ENCODE data around the gene ZNF343.
A peak's percentile ranks its signal among the peaks of the same experiment; 100 is the strongest.

The ZNF343 gene

DNA sequence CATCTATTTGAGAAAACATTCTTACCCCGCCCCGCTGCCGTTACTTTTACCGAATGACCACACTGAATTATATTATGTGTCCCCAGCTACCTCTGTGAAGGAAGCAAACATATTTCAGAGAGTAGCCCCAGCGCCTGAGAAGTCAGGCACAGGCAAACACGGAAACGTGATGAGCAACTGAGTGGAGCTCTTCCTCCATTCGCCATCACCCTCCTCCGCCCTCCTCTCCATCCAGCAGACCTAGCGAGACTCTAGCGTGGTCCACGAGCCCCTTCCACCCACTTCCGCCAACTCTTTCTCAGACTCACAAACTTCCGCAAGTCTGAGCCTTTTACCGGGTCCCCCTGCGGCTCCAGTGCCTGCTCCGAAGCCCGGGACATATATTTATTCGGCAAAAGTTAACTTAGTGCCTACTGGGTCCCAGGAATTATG lies 38.7 kb downstream of the ZNF343 start:
- no peaks in the 10 kb centered on the region for H3K9me3 ChIP-seq (ENCODE audit: insufficient read depth, low read depth, low read length)
- H4K8ac ChIP-seq (ENCODE audit: low read depth, low read length), result peak overlapping the region; percentile 96
- H2AFZ ChIP-seq (ENCODE audit: insufficient read depth, low read length, poor library complexity), result peak overlapping the region; percentile 74
- no peak overlapping the region for H3K23ac ChIP-seq (ENCODE audit: low read length)
- H3K4ac ChIP-seq (ENCODE audit: low read depth, low read length), result peak overlapping the region; percentile 85
- peak overlapping the region; percentile 94 for H4K91ac ChIP-seq (ENCODE audit: low read depth, low read length)
- peak overlapping the region; percentile 81 for H3K18ac ChIP-seq (ENCODE audit: low read length)
- peak overlapping the region; percentile 95 for H3K4me3 ChIP-seq (ENCODE audit: low read depth, low read length)
- peaks cover 24% of the 10 kb centered on the region for H3K79me2 ChIP-seq (ENCODE audit: control insufficient read depth, insufficient read depth, low read length, poor library complexity)
- H3K9ac ChIP-seq (ENCODE audit: low read length), result peak overlapping the region; percentile 98
- peak overlapping the region; percentile 87 for H3K27ac ChIP-seq (ENCODE audit: low read depth, low read length)
- peak; percentile 16 to 42 for DNase-seq
- H2BK120ac ChIP-seq (ENCODE audit: insufficient read depth, low read length, poor library complexity), result peak overlapping the region; percentile 65
- peaks cover 9% of the 10 kb centered on the region for H3K79me1 ChIP-seq (ENCODE audit: low read length)
- H3K4me2 ChIP-seq (ENCODE audit: low read length), result peak overlapping the region; percentile 88
- H2BK5ac ChIP-seq (ENCODE audit: low read depth, low read length, poor library complexity), result peak overlapping the region; percentile 77
- no peak overlapping the region for H2BK12ac ChIP-seq (ENCODE audit: low read length)
- WGBS (ENCODE audit: extremely low coverage, insufficient coverage, insufficient read length), result no CpG with 5 or more reads among the region's 19 CpGs
- peaks cover 0 to 5% of the 10 kb centered on the region in 2 experiments for H3K4me1 ChIP-seq (ENCODE audit: control insufficient read depth in 1 of 2, insufficient read depth in 2 of 2, low read length in 2 of 2)
- peaks cover 16 to 21% of the 10 kb centered on the region in 2 experiments for H3K36me3 ChIP-seq (ENCODE audit: control insufficient read depth in 1 of 2, insufficient read depth in 2 of 2, low read length in 2 of 2)
- peak overlapping the region; percentile 75 for H2AK5ac ChIP-seq (ENCODE audit: low read length)
- peak overlapping the region; percentile 87 for H3K14ac ChIP-seq (ENCODE audit: low read length)
- H4K12ac ChIP-seq (ENCODE audit: low read depth, low read length), result peak overlapping the region; percentile 90
- H3K27me3 ChIP-seq (ENCODE audit: insufficient read depth, low read length), result no peaks in the 10 kb centered on the region

GRCh38 chr20:2468581-2469407 lies 39.9 kb downstream of the ZNF343 start:
- Histone ChIP-seq H3K4me1 (ENCODE audit: control insufficient read depth in 1 of 2, insufficient read depth in 2 of 2, low read length in 2 of 2) (peaks cover 0 to 5% of the 10 kb centered on the region in 2 experiments), H4K12ac (ENCODE audit: low read depth, low read length) (no peak overlapping the region), H2AFZ (ENCODE audit: insufficient read depth, low read length, poor library complexity) (no peak overlapping the region), H3K36me3 (ENCODE audit: control insufficient read depth in 1 of 2, insufficient read depth in 2 of 2, low read length in 2 of 2) (peaks cover 21 to 31% of the 10 kb centered on the region in 2 experiments), H2BK5ac (ENCODE audit: low read depth, low read length, poor library complexity) (no peak overlapping the region), H2AK5ac (ENCODE audit: low read length) (no peak overlapping the region), H3K4me2 (ENCODE audit: low read length) (peak overlapping the region; percentile 45), H4K8ac (ENCODE audit: low read depth, low read length) (no peak overlapping the region), H3K27ac (ENCODE audit: low read depth, low read length) (no peak overlapping the region), H3K9ac (ENCODE audit: low read length) (peak overlapping the region; percentile 12), H3K79me1 (ENCODE audit: low read length) (peaks cover 9% of the 10 kb centered on the region), H3K4me3 (ENCODE audit: low read depth, low read length) (no peak overlapping the region), H3K9me3 (ENCODE audit: insufficient read depth, low read depth, low read length) (no peaks in the 10 kb centered on the region), H3K14ac (ENCODE audit: low read length) (no peak overlapping the region), H4K91ac (ENCODE audit: low read depth, low read length) (no peak overlapping the region), H3K23ac (ENCODE audit: low read length) (peak overlapping the region; percentile 58), H3K18ac (ENCODE audit: low read length) (no peak overlapping the region), H3K27me3 (ENCODE audit: insufficient read depth, low read length) (no peaks in the 10 kb centered on the region), H3K79me2 (ENCODE audit: control insufficient read depth, insufficient read depth, low read length, poor library complexity) (peaks cover 24% of the 10 kb centered on the region), H2BK12ac (ENCODE audit: low read length) (no peak overlapping the region), H2BK120ac (ENCODE audit: insufficient read depth, low read length, poor library complexity) (no peak overlapping the region), H3K4ac (ENCODE audit: low read depth, low read length) (peak overlapping the region; percentile 82)
- WGBS (ENCODE audit: extremely low coverage, insufficient coverage, insufficient read length), result no CpG with 5 or more reads among the region's 11 CpGs
- DNase-seq, result no peak

GRCh38 chr20:2467412-2467811 lies 41.3 kb downstream of the ZNF343 start:
- no peak overlapping the region for H3K23ac ChIP-seq (ENCODE audit: low read length)
- H2BK5ac ChIP-seq (ENCODE audit: low read depth, low read length, poor library complexity), result no peak overlapping the region
- H3K27me3 ChIP-seq (ENCODE audit: insufficient read depth, low read length), result no peaks in the 10 kb centered on the region
- H3K4ac ChIP-seq (ENCODE audit: low read depth, low read length), result peak overlapping the region; percentile 91
- peaks cover 9% of the 10 kb centered on the region for H3K79me1 ChIP-seq (ENCODE audit: low read length)
- no peak overlapping the region for H3K4me2 ChIP-seq (ENCODE audit: low read length)
- H3K4me1 ChIP-seq (ENCODE audit: control insufficient read depth in 1 of 2, insufficient read depth in 2 of 2, low read length in 2 of 2), result peaks cover 0 to 5% of the 10 kb centered on the region in 2 experiments
- H3K36me3 ChIP-seq (ENCODE audit: control insufficient read depth in 1 of 2, insufficient read depth in 2 of 2, low read length in 2 of 2), result peaks cover 31 to 45% of the 10 kb centered on the region in 2 experiments
- no peak overlapping the region for H3K9ac ChIP-seq (ENCODE audit: low read length)
- H3K18ac ChIP-seq (ENCODE audit: low read length), result no peak overlapping the region
- no peak overlapping the region for H3K4me3 ChIP-seq (ENCODE audit: low read depth, low read length)
- peaks cover 24% of the 10 kb centered on the region for H3K79me2 ChIP-seq (ENCODE audit: control insufficient read depth, insufficient read depth, low read length, poor library complexity)
- no peak overlapping the region for H4K91ac ChIP-seq (ENCODE audit: low read depth, low read length)
- H4K8ac ChIP-seq (ENCODE audit: low read depth, low read length), result no peak overlapping the region
- no peak overlapping the region for H2BK120ac ChIP-seq (ENCODE audit: insufficient read depth, low read length, poor library complexity)
- no peak overlapping the region for H4K12ac ChIP-seq (ENCODE audit: low read depth, low read length)
- no peak overlapping the region for H2AK5ac ChIP-seq (ENCODE audit: low read length)
- no peak overlapping the region for H3K14ac ChIP-seq (ENCODE audit: low read length)
- no peak overlapping the region for H2AFZ ChIP-seq (ENCODE audit: insufficient read depth, low read length, poor library complexity)
- WGBS (ENCODE audit: extremely low coverage, insufficient coverage, insufficient read length), result no CpG with 5 or more reads among the region's 5 CpGs
- H2BK12ac ChIP-seq (ENCODE audit: low read length), result no peak overlapping the region
- no peak overlapping the region for H3K27ac ChIP-seq (ENCODE audit: low read depth, low read length)
- H3K9me3 ChIP-seq (ENCODE audit: insufficient read depth, low read depth, low read length), result no peaks in the 10 kb centered on the region
- DNase-seq, result no peak

- no peaks in the 10 kb centered on the region for H3K27me3 ChIP-seq (ENCODE audit: insufficient read depth, low read length)
- H2BK12ac ChIP-seq (ENCODE audit: low read length), result no peak overlapping the region
- H3K27ac ChIP-seq (ENCODE audit: low read depth, low read length), result no peak overlapping the region
- no peak overlapping the region for H4K12ac ChIP-seq (ENCODE audit: low read depth, low read length)
- H3K4me2 ChIP-seq (ENCODE audit: low read length), result no peak overlapping the region
- peaks cover 0 to 5% of the 10 kb centered on the region in 2 experiments for H3K4me1 ChIP-seq (ENCODE audit: control insufficient read depth in 1 of 2, insufficient read depth in 2 of 2, low read length in 2 of 2)
- H4K91ac ChIP-seq (ENCODE audit: low read depth, low read length), result no peak overlapping the region
- H3K79me2 ChIP-seq (ENCODE audit: control insufficient read depth, insufficient read depth, low read length, poor library complexity), result peaks cover 20% of the 10 kb centered on the region
- no peak overlapping the region for H2BK120ac ChIP-seq (ENCODE audit: insufficient read depth, low read length, poor library complexity)
- no peak overlapping the region for H3K4ac ChIP-seq (ENCODE audit: low read depth, low read length)
- no peak for DNase-seq
- H2AFZ ChIP-seq (ENCODE audit: insufficient read depth, low read length, poor library complexity), result no peak overlapping the region
- no peak overlapping the region for H2AK5ac ChIP-seq (ENCODE audit: low read length)
- no CpG with 5 or more reads among the region's 6 CpGs for WGBS (ENCODE audit: extremely low coverage, insufficient coverage, insufficient read length)
- peaks cover 37 to 57% of the 10 kb centered on the region in 2 experiments for H3K36me3 ChIP-seq (ENCODE audit: control insufficient read depth in 1 of 2, insufficient read depth in 2 of 2, low read length in 2 of 2)
- no peak overlapping the region for H3K14ac ChIP-seq (ENCODE audit: low read length)
- no peak overlapping the region for H3K9ac ChIP-seq (ENCODE audit: low read length)
- no peaks in the 10 kb centered on the region for H3K9me3 ChIP-seq (ENCODE audit: insufficient read depth, low read depth, low read length)
- no peak overlapping the region for H2BK5ac ChIP-seq (ENCODE audit: low read depth, low read length, poor library complexity)
- no peak overlapping the region for H3K4me3 ChIP-seq (ENCODE audit: low read depth, low read length)
- H3K23ac ChIP-seq (ENCODE audit: low read length), result no peak overlapping the region
- no peak overlapping the region for H4K8ac ChIP-seq (ENCODE audit: low read depth, low read length)
- H3K18ac ChIP-seq (ENCODE audit: low read length), result no peak overlapping the region
- H3K79me1 ChIP-seq (ENCODE audit: low read length), result peaks cover 2% of the 10 kb centered on the region
Observed at GRCh38 chr20:2465100-2465499, 43.6 kb downstream of the ZNF343 start.

Measured in trophoblast cell (in vitro differentiated cells and primary cell).